AG04450 (cell line): ENCODE results near the gene CGB3. TPM values are rescaled to one million over a fixed set of nuclear protein-coding genes. Genes with fewer than 3 reads are reported as not detected.
"Not testable (repeated sequence)": the region's sequence is repeated elsewhere in the genome, so short reads cannot be mapped to it uniquely, and the experiment has no call there.

Source experiments
- CTCF ChIA-PET: fragments of 300-600, 350-600 bp; formaldehyde crosslinking; extraction: SDS; loops from one replicate; lab custom pipeline; 2022; ENCODE audit warnings: antibody characterized with exemption, inconsistent platforms; lab: Charles Lee
- POLR2A ChIA-PET: fragments of 350-600 bp; formaldehyde crosslinking; extraction: SDS; loops from one replicate; lab custom pipeline; 2021; ENCODE audit warnings: antibody characterized with exemption, inconsistent platforms; lab: Yijun Ruan, JAX
- DNase-seq: peaks from one replicate; pipeline ENCODE4 v3.0.0-alpha.2; 2011; ENCODE audit warnings: low read depth, low spot score
- H3K27ac ChIP-seq: one replicate; pipeline ENCODE4 v1.5.1; 2012; ENCODE audit warnings: low read depth, low read length, control low read depth
- H3K27me3 ChIP-seq: one replicate; pipeline ENCODE4 v1.6.0; 2012; ENCODE audit warnings: low read length; ENCODE audit not compliant: control insufficient read depth, insufficient read depth
- H3K4me3 ChIP-seq: 2 replicates; pipeline ENCODE4 v1.5.1; 2011; ENCODE audit warnings: mild to moderate bottlenecking, low read depth, low read length, control low read depth
- H3K9me3 ChIP-seq: 2 replicates; pipeline ENCODE4 v1.5.1; 2012; ENCODE audit warnings: low read length; ENCODE audit not compliant: control insufficient read depth, insufficient read depth
- CTCF ChIP-seq: IDR thresholded peaks from 2 replicates; pipeline ENCODE4 v1.5.1; 2011; ENCODE audit warnings: low read depth, low read length, control low read depth, inconsistent platforms
- polyA plus RNA-seq: library from polyadenylated mRNA; depleted of rRNA; stranded (reverse); fragments of >200 nt; gene quantifications from 2 replicates; pipeline ENCODE4 v1.2.3, GENCODE V29; 2011

Gene CGB3
- polyA plus RNA-seq, 1 experiment, result not detected

GRCh38 chr19:49042177-49042576 lies 18.0 kb upstream of the CGB3 start:
- TF ChIP-seq CTCF, result no peak
- POLR2A ChIA-PET, result no interaction called here
- DNase-seq, result no peak
- Histone ChIP-seq H3K9me3 (no peaks in the 10 kb centered on the region), H3K4me3 (no peak overlapping the region), H3K27ac (no peak overlapping the region), H3K27me3 (no peaks in the 10 kb centered on the region)
- CTCF ChIA-PET, result no interaction called here

GRCh38 chr19:49039736-49040135 lies 15.6 kb upstream of the CGB3 start:
- CTCF ChIA-PET, H3K9me3 ChIP-seq, POLR2A ChIA-PET, H3K27ac ChIP-seq, H3K27me3 ChIP-seq, DNase-seq, H3K4me3 ChIP-seq: not testable (repeated sequence)

GRCh38 chr19:49038557-49039276 lies 14.6 kb upstream of the CGB3 start:
- H3K27ac ChIP-seq, H3K4me3 ChIP-seq, H3K9me3 ChIP-seq, H3K27me3 ChIP-seq, CTCF ChIA-PET, POLR2A ChIA-PET: not testable (repeated sequence)
- peak; percentile 42 for DNase-seq

GRCh38 chr19:49038111-49038510 lies 14.0 kb upstream of the CGB3 start:
- CTCF ChIA-PET, result not testable (repeated sequence)

GRCh38 chr19:49036815-49037214 lies 12.7 kb upstream of the CGB3 start, which contains the start of gene CGB1:
CGB1 (minus strand) TSS chr19:49036895; CDS start chr19:49036711, 184 bp downstream.
- TF ChIP-seq CTCF, result peak; percentile 49
- H3K27ac ChIP-seq, H3K27me3 ChIP-seq, H3K4me3 ChIP-seq, POLR2A ChIA-PET, CTCF ChIA-PET, H3K9me3 ChIP-seq, DNase-seq: not testable (repeated sequence)

More at GRCh38 chr19:49038111-49038510, 14.0 kb upstream of the CGB3 start:
- H3K27ac ChIP-seq, H3K9me3 ChIP-seq, POLR2A ChIA-PET, DNase-seq, H3K27me3 ChIP-seq, H3K4me3 ChIP-seq: not testable (repeated sequence)

- CTCF ChIA-PET, result not testable (repeated sequence)
Observed at GRCh38 chr19:49031642-49032301, 7.6 kb upstream of the CGB3 start, which contains the start of gene CGB2. CGB2 (plus strand) TSS chr19:49031890; CDS start chr19:49032096, 206 bp downstream.

GRCh38 chr19:49030323-49030722 lies 6.2 kb upstream of the CGB3 start:
- H3K27ac ChIP-seq, POLR2A ChIA-PET, DNase-seq, H3K27me3 ChIP-seq, H3K4me3 ChIP-seq, H3K9me3 ChIP-seq: not testable (repeated sequence)
- CTCF ChIA-PET, result interaction anchor here (1.1 kb wide), 1 partner anchor 37 kb away, joined by 3 read pairs; the partner anchor contains the start of gene RUVBL2

More at GRCh38 chr19:49031642-49032301, 7.6 kb upstream of the CGB3 start, which contains the start of gene CGB2:
- TF ChIP-seq CTCF, result peak; percentile 30; the same call in 1 of the 2 replicates
- DNase-seq, H3K9me3 ChIP-seq, H3K27ac ChIP-seq, H3K27me3 ChIP-seq, H3K4me3 ChIP-seq, POLR2A ChIA-PET: not testable (repeated sequence)

- H3K4me3 ChIP-seq, H3K27me3 ChIP-seq, DNase-seq, H3K9me3 ChIP-seq, H3K27ac ChIP-seq, POLR2A ChIA-PET: not testable (repeated sequence)
- CTCF ChIA-PET, result interaction anchor here (1.1 kb wide), 1 partner anchor 36 kb away, joined by 3 read pairs; the partner anchor contains the start of gene RUVBL2
Observed at GRCh38 chr19:49029749-49030148, 5.6 kb upstream of the CGB3 start.

GRCh38 chr19:49028686-49029085 lies 4.6 kb upstream of the CGB3 start:
- POLR2A ChIA-PET, result not testable (repeated sequence)

More at GRCh38 chr19:49028686-49029085, 4.6 kb upstream of the CGB3 start:
- H3K27ac ChIP-seq, H3K27me3 ChIP-seq, DNase-seq, H3K9me3 ChIP-seq, CTCF ChIA-PET, H3K4me3 ChIP-seq: not testable (repeated sequence)
